HG03196 (cell line): ENCODE data around the gene INAVA.
"Not testable (repeated sequence)": the region's sequence is repeated elsewhere in the genome, so short reads cannot be mapped to it uniquely, and the experiment has no call there.

Source experiments
- ATAC-seq: cut with Tn5 transposase; IDR thresholded peaks from one replicate; pipeline ENCODE4 v1.9.1; 2021; ENCODE audit not compliant: unreplicated experiment

Gene INAVA

DNA sequence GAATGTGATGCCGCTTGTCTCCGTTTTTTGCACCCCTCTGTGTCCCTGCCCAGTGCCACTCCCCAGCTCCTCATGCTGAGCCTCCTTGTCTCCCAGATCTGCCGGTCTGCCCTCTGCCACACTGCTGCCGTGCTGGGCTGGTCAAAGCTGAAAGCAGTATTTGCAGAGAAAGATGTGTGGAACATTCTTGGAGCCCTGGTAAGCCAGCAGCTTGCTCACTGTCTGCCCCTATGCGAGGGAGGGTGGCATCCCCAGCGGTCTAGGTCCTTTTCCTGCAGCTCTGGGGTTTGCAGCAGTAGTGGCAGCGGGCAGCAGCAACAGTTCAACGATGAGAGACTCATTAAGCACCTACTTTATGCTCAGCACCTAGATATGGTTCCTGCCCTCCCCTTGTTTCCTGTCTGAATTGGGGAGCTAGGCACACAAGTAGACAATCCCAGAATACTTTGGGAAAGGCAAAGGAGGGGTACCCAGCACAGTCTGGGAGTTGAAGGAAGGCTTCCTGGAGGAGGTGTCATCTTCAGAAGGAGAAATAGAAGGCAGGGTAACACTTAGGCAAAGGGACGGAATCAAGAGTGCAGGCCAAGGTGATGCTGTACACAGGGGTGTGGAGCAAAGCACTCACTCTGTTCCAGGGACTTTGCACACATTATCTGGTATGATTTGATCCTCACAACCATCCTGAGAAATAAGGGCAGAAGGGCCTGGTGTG is 65.7 kb downstream of the INAVA start:
- no peak for ATAC-seq

DNA sequence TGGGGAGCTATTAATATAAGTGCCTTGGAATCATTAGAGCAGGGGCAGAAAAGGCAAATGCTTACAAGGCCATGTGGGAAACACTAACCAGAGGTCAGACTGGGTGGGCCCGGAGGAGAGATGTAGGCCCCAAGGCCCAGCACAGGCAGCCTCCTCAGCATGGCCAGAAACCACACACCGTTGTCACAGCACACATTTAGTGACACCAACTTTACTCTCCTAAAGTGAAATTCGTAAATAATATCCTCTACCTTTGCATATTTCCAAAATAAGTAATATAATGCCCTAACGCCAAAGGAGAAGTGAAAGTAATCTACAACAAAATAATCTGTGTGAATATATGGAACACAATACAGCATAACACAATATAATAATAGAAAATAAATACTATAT is 66.2 kb downstream of the INAVA start:
- no peak for ATAC-seq

DNA sequence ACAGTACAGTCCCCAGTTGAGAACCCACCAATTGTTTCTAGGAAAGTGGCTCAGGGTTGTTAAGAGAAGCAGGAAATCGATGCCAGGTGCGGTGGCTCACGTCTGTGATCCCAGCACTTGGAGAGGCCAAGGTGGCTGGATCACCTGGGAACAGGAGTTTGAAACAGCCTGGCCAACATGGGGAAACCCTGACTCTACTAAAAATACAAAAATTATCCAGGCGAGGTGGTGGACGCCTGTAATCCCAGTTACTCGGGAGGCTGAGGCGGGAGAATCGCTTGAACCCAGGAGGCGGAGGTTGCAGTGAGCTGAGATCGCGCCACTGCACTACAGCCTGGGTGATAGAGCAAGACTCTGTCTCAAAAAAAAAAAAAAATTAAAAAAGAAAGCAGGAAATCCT is 67.5 kb downstream of the INAVA start:
- not testable (repeated sequence) for ATAC-seq

DNA sequence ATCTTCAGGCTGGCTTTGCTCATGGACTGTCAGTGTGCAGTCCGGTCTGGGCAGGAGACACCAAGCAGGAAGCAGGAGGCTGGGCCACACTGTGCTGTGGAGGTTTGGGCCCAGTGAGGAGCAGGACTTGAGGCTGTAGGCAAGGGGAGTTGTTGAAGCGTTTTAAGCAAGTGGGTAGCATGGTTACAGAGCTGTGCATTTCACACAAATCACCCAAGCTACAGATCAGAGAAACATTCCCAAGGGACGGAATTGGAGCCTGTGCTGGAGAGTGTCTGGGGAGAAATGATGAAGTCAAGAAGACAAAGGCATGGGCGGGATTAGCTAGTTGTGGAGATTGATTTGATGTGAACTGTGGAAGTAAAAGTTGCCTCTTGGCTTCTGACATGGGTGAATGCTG is 67.9 kb downstream of the INAVA start:
- ATAC-seq: no peak

DNA sequence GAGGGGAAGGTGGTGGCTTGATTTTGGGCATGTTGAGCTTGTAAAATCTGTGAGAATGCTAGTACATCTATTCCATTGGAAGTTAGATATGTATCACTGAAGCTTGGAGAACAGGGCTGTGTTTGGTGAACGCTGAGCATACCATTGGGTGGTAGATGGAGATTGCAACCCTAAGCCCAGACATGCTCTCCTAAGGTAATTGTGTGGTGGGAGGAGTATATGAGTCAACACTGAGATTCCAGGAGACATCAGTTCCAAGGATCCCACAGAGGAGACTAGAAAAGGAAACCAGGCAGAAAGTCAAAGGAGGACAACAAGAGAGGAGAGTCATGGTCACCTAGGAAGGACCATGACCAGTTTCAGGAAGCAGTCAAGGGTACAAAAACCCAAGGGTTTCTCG is 68.4 kb downstream of the INAVA start:
- no peak for ATAC-seq

DNA sequence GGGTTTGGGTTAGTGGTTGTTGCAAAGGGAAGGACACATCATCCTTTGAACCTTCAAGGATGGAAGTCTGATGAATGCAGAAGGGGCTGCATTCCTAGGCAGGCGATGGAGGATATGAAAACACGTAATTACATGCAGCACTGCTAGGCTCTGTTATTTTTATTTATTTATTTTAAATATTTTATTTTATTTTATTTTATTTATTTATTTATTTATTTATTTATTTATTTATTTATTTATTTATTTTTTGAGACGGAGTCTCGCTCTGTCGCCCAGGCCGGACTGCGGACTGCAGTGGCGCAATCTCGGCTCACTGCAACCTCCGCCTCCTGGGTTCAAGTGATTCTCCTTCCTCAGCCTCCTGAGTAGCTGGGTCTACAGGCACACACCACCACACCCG is 69.2 kb downstream of the INAVA start:
- not testable (repeated sequence) for ATAC-seq
